ENCODE results near the gene FAM120B.

The FAM120B gene

GRCh38 chr6:170443151-170443662, 136.6 kb downstream of the FAM120B start:
- no peak overlapping the region for H3K27ac ChIP-seq (ENCODE audit: low read depth, low read length)
- no peak overlapping the region for H3K9ac ChIP-seq (ENCODE audit: low read length in 5 of 5)
- peaks cover 0 to 5% (median 0%) of the 10 kb centered on the region in 5 donors for H3K9me3 ChIP-seq (ENCODE audit: control insufficient read depth in 5 of 5, low read length in 5 of 5)
- no peaks in the 10 kb centered on the region for H3K36me3 ChIP-seq (ENCODE audit: control insufficient read depth in 5 of 5, insufficient read depth in 5 of 5, low read length in 5 of 5)
- H3K27me3 ChIP-seq (ENCODE audit: control insufficient read depth in 5 of 5, insufficient read depth in 4 of 5, low read length in 5 of 5), result peaks cover under 1 to 4% (median 4%) of the 10 kb centered on the region in 5 donors
- no peak overlapping the region for H3K4me3 ChIP-seq (ENCODE audit: low read depth in 1 of 5, low read length in 5 of 5)
- H3K4me1 ChIP-seq (ENCODE audit: control insufficient read depth in 5 of 5, insufficient read depth in 5 of 5, low read length in 5 of 5), result peaks cover under 1 to 3% (median 3%) of the 10 kb centered on the region in 5 donors

- no peak overlapping the region for H3K27ac ChIP-seq (ENCODE audit: low read depth, low read length)
- H3K4me1 ChIP-seq (ENCODE audit: control insufficient read depth in 5 of 5, insufficient read depth in 5 of 5, low read length in 5 of 5), result no peaks in the 10 kb centered on the region
- H3K9me3 ChIP-seq (ENCODE audit: control insufficient read depth in 5 of 5, low read length in 5 of 5), result peaks cover 0 to 5% (median 0%) of the 10 kb centered on the region in 5 donors
Measured at GRCh38 chr6:170444056-170444591, 137.6 kb downstream of the FAM120B start.

GRCh38 chr6:170444811-170445211, 138.3 kb downstream of the FAM120B start:
- H3K27me3 ChIP-seq (ENCODE audit: control insufficient read depth in 5 of 5, insufficient read depth in 4 of 5, low read length in 5 of 5), result peaks cover 0 to 4% (median 3%) of the 10 kb centered on the region in 5 donors
- no peak overlapping the region for H3K27ac ChIP-seq (ENCODE audit: low read depth, low read length)
- H3K4me3 ChIP-seq (ENCODE audit: low read depth in 1 of 5, low read length in 5 of 5), result no peak overlapping the region
- no peaks in the 10 kb centered on the region for H3K36me3 ChIP-seq (ENCODE audit: control insufficient read depth in 5 of 5, insufficient read depth in 5 of 5, low read length in 5 of 5)
- H3K9me3 ChIP-seq (ENCODE audit: control insufficient read depth in 5 of 5, low read length in 5 of 5), result peaks cover 0 to 5% (median 0%) of the 10 kb centered on the region in 5 donors
- no peaks in the 10 kb centered on the region for H3K4me1 ChIP-seq (ENCODE audit: control insufficient read depth in 5 of 5, insufficient read depth in 5 of 5, low read length in 5 of 5)
- no peak overlapping the region for H3K9ac ChIP-seq (ENCODE audit: low read length in 5 of 5)

More at GRCh38 chr6:170444056-170444591, 137.6 kb downstream of the FAM120B start:
- H3K27me3 ChIP-seq (ENCODE audit: control insufficient read depth in 5 of 5, insufficient read depth in 4 of 5, low read length in 5 of 5), result peaks cover 0 to 4% (median 3%) of the 10 kb centered on the region in 5 donors
- H3K4me3 ChIP-seq (ENCODE audit: low read depth in 1 of 5, low read length in 5 of 5), result no peak overlapping the region
- no peak overlapping the region for H3K9ac ChIP-seq (ENCODE audit: low read length in 5 of 5)
- H3K36me3 ChIP-seq (ENCODE audit: control insufficient read depth in 5 of 5, insufficient read depth in 5 of 5, low read length in 5 of 5), result no peaks in the 10 kb centered on the region

- Histone ChIP-seq H3K36me3 (ENCODE audit: control insufficient read depth in 5 of 5, insufficient read depth in 5 of 5, low read length in 5 of 5) (no peaks in the 10 kb centered on the region), H3K9me3 (ENCODE audit: control insufficient read depth in 5 of 5, low read length in 5 of 5) (peaks cover 0 to 5% (median 0%) of the 10 kb centered on the region in 5 donors), H3K4me1 (ENCODE audit: control insufficient read depth in 5 of 5, insufficient read depth in 5 of 5, low read length in 5 of 5) (no peaks in the 10 kb centered on the region), H3K4me3 (ENCODE audit: low read depth in 1 of 5, low read length in 5 of 5) (no peak overlapping the region), H3K27me3 (ENCODE audit: control insufficient read depth in 5 of 5, insufficient read depth in 4 of 5, low read length in 5 of 5) (peaks cover 0 to 4% (median 3%) of the 10 kb centered on the region in 5 donors), H3K27ac (ENCODE audit: low read depth, low read length) (no peak overlapping the region), H3K9ac (ENCODE audit: low read length in 5 of 5) (no peak overlapping the region)
Measured at GRCh38 chr6:170445487-170445886, 138.9 kb downstream of the FAM120B start.

- no peak overlapping the region for H3K9ac ChIP-seq (ENCODE audit: low read length in 5 of 5)
- no peaks in the 10 kb centered on the region for H3K4me1 ChIP-seq (ENCODE audit: control insufficient read depth in 5 of 5, insufficient read depth in 5 of 5, low read length in 5 of 5)
- H3K4me3 ChIP-seq (ENCODE audit: low read depth in 1 of 5, low read length in 5 of 5), result no peak overlapping the region
- H3K9me3 ChIP-seq (ENCODE audit: control insufficient read depth in 5 of 5, low read length in 5 of 5), result peaks cover 0 to 5% (median 0%) of the 10 kb centered on the region in 5 donors
- no peak overlapping the region for H3K27ac ChIP-seq (ENCODE audit: low read depth, low read length)
- H3K36me3 ChIP-seq (ENCODE audit: control insufficient read depth in 5 of 5, insufficient read depth in 5 of 5, low read length in 5 of 5), result no peaks in the 10 kb centered on the region
- peaks cover 0 to 4% (median 3%) of the 10 kb centered on the region in 5 donors for H3K27me3 ChIP-seq (ENCODE audit: control insufficient read depth in 5 of 5, insufficient read depth in 4 of 5, low read length in 5 of 5)
Measured at GRCh38 chr6:170445971-170446370, 139.4 kb downstream of the FAM120B start.

GRCh38 chr6:170446841-170447560, 140.4 kb downstream of the FAM120B start:
- Histone ChIP-seq H3K9ac (ENCODE audit: low read length in 5 of 5) (no peak overlapping the region), H3K9me3 (ENCODE audit: control insufficient read depth in 5 of 5, low read length in 5 of 5) (peaks cover 0 to 5% (median 0%) of the 10 kb centered on the region in 5 donors), H3K4me1 (ENCODE audit: control insufficient read depth in 5 of 5, insufficient read depth in 5 of 5, low read length in 5 of 5) (no peaks in the 10 kb centered on the region), H3K36me3 (ENCODE audit: control insufficient read depth in 5 of 5, insufficient read depth in 5 of 5, low read length in 5 of 5) (no peaks in the 10 kb centered on the region), H3K27ac (ENCODE audit: low read depth, low read length) (no peak overlapping the region), H3K4me3 (ENCODE audit: low read depth in 1 of 5, low read length in 5 of 5) (no peak overlapping the region), H3K27me3 (ENCODE audit: control insufficient read depth in 5 of 5, insufficient read depth in 4 of 5, low read length in 5 of 5) (peaks cover 0 to 4% (median 3%) of the 10 kb centered on the region in 5 donors)

GRCh38 chr6:170447561-170447930, 141.0 kb downstream of the FAM120B start:
- no peak overlapping the region for H3K4me3 ChIP-seq (ENCODE audit: low read depth in 1 of 5, low read length in 5 of 5)
- H3K36me3 ChIP-seq (ENCODE audit: control insufficient read depth in 5 of 5, insufficient read depth in 5 of 5, low read length in 5 of 5), result no peaks in the 10 kb centered on the region
- H3K27me3 ChIP-seq (ENCODE audit: control insufficient read depth in 5 of 5, insufficient read depth in 4 of 5, low read length in 5 of 5), result peaks cover 0 to 4% (median 3%) of the 10 kb centered on the region in 5 donors
- H3K9me3 ChIP-seq (ENCODE audit: control insufficient read depth in 5 of 5, low read length in 5 of 5), result peaks cover 0 to 5% (median 0%) of the 10 kb centered on the region in 5 donors
- H3K9ac ChIP-seq (ENCODE audit: low read length in 5 of 5), result no peak overlapping the region
- no peaks in the 10 kb centered on the region for H3K4me1 ChIP-seq (ENCODE audit: control insufficient read depth in 5 of 5, insufficient read depth in 5 of 5, low read length in 5 of 5)
- no peak overlapping the region for H3K27ac ChIP-seq (ENCODE audit: low read depth, low read length)

GRCh38 chr6:170448317-170448716, 141.8 kb downstream of the FAM120B start:
- H3K9me3 ChIP-seq (ENCODE audit: control insufficient read depth in 5 of 5, low read length in 5 of 5), result peaks cover 0 to 5% (median 0%) of the 10 kb centered on the region in 5 donors
- H3K4me3 ChIP-seq (ENCODE audit: low read depth in 1 of 5, low read length in 5 of 5), result no peak overlapping the region
- H3K4me1 ChIP-seq (ENCODE audit: control insufficient read depth in 5 of 5, insufficient read depth in 5 of 5, low read length in 5 of 5), result no peaks in the 10 kb centered on the region
- no peak overlapping the region for H3K9ac ChIP-seq (ENCODE audit: low read length in 5 of 5)
- no peaks in the 10 kb centered on the region for H3K36me3 ChIP-seq (ENCODE audit: control insufficient read depth in 5 of 5, insufficient read depth in 5 of 5, low read length in 5 of 5)
- H3K27me3 ChIP-seq (ENCODE audit: control insufficient read depth in 5 of 5, insufficient read depth in 4 of 5, low read length in 5 of 5), result peaks cover 0 to 4% (median 3%) of the 10 kb centered on the region in 5 donors
- H3K27ac ChIP-seq (ENCODE audit: low read depth, low read length), result no peak overlapping the region

GRCh38 chr6:170448751-170449630, 142.4 kb downstream of the FAM120B start:
- no peaks in the 10 kb centered on the region for H3K36me3 ChIP-seq (ENCODE audit: control insufficient read depth in 5 of 5, insufficient read depth in 5 of 5, low read length in 5 of 5)
- H3K4me1 ChIP-seq (ENCODE audit: control insufficient read depth in 5 of 5, insufficient read depth in 5 of 5, low read length in 5 of 5), result no peaks in the 10 kb centered on the region
- no peak overlapping the region for H3K4me3 ChIP-seq (ENCODE audit: low read depth in 1 of 5, low read length in 5 of 5)
- H3K27ac ChIP-seq (ENCODE audit: low read depth, low read length), result no peak overlapping the region
- H3K9me3 ChIP-seq (ENCODE audit: control insufficient read depth in 5 of 5, low read length in 5 of 5), result peaks cover 0 to 5% (median 0%) of the 10 kb centered on the region in 5 donors
- no peak overlapping the region for H3K9ac ChIP-seq (ENCODE audit: low read length in 5 of 5)
- H3K27me3 ChIP-seq (ENCODE audit: control insufficient read depth in 5 of 5, insufficient read depth in 4 of 5, low read length in 5 of 5), result peaks cover 0 to 4% (median 3%) of the 10 kb centered on the region in 5 donors

All from subcutaneous abdominal adipose tissue (tissue), 5 donors.